Mucosa of gallbladder (tissue), 1 donor: ENCODE data around the gene COX6B2. TPM values are rescaled to one million over a fixed set of nuclear protein-coding genes. Genes with fewer than 3 reads are reported as not detected.
"Not testable (repeated sequence)": the region's sequence is repeated elsewhere in the genome, so short reads cannot be mapped to it uniquely, and the experiment has no call there.

Experiments
- DNase-seq: peaks from one replicate; pipeline ENCODE4 v3.0.0-alpha.2; 2020; ENCODE audit warnings: low spot score
- total RNA-seq: library from RNA; stranded (reverse); gene quantifications from one replicate; pipeline ENCODE4 v1.2.1, GENCODE V29; 2021
- donor health status: DM: no; HTN: no; CAD: no.

COX6B2 gene, protein sequence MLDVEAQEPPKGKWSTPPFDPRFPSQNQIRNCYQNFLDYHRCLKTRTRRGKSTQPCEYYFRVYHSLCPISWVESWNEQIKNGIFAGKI
- not detected for total RNA-seq

GRCh38 chr19:55354698-55355212 is at the start of gene COX6B2:
COX6B2 (minus strand) TSS chr19:55354719; CDS start chr19:55354521, 198 bp downstream.
- DNase-seq: no peak

DNA sequence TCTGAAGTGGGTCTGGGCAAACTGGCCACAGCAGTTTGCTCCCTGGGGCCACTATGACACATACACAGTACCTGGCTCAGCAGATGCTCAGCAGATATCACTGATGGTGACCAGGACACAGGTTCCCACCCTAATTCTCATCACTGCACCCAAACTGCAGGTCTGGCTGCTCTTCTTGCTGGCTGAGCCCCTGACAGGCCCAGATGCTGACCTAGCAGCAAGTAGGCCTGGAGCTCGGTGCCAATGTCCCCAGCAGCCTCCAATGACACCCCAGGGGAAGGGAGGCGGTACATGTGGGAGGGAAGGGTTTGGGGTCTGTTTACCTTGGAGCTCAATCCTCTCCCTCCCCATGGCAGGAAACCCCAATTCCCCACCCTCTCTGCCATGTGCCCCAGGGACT is 48.0 kb upstream of the COX6B2 start:
- DNase-seq: no peak

DNA sequence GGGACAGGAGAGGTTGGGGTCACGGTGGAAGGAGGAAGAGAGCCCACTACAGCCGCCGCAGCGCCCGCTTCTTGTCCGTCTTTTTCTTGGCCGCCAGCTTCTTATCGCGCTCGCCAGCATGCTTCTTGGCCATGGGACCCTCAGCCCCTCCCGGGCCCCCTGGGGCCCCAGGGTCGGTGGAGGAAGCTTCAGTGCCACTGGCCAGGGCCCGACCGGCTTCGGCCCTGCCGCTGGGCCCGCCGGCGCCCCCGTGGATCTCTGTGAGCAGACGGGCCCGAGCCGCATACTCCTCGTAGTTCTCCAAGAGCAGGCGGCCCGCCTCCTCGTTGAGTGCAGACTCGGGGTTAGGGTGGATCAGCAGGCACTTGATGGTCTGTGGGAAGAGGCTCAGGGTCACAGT is 46.9 kb upstream of the COX6B2 start:
- not testable (repeated sequence) for DNase-seq

GRCh38 chr19:55400281-55401087 is 46.0 kb upstream of the COX6B2 start:
- no peak for DNase-seq

- DNase-seq: no peak
Observed at GRCh38 chr19:55398200-55398925, 43.8 kb upstream of the COX6B2 start.

- DNase-seq: no peak
Observed at GRCh38 chr19:55392820-55393761, 38.6 kb upstream of the COX6B2 start.

GRCh38 chr19:55391702-55392615 is 37.4 kb upstream of the COX6B2 start:
- no peak for DNase-seq

GRCh38 chr19:55391191-55391670 is 36.7 kb upstream of the COX6B2 start:
- DNase-seq: no peak

DNA sequence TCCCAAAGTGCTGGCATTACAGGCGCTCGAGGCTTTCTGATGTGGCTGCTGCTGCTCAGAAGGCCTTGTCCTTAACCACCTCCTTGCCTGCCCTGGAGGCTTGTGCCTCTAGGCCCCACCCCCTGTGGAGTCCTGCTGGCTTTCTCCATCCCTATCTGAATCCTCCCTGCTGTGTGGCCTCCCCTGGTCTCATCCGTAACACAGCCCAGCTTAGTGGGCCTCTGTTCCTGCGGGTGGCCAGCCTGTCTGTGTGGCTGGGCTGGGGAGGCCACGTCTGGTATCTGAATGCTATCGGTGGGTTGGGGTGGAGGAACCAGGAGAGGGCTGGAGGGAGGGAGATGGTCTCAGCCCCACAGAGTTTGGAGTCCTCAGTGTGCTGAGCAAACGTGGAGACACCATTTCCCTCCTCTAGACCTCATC is 36.0 kb upstream of the COX6B2 start:
- no peak for DNase-seq

GRCh38 chr19:55389386-55390317 is 35.1 kb upstream of the COX6B2 start:
- DNase-seq: no peak

DNA sequence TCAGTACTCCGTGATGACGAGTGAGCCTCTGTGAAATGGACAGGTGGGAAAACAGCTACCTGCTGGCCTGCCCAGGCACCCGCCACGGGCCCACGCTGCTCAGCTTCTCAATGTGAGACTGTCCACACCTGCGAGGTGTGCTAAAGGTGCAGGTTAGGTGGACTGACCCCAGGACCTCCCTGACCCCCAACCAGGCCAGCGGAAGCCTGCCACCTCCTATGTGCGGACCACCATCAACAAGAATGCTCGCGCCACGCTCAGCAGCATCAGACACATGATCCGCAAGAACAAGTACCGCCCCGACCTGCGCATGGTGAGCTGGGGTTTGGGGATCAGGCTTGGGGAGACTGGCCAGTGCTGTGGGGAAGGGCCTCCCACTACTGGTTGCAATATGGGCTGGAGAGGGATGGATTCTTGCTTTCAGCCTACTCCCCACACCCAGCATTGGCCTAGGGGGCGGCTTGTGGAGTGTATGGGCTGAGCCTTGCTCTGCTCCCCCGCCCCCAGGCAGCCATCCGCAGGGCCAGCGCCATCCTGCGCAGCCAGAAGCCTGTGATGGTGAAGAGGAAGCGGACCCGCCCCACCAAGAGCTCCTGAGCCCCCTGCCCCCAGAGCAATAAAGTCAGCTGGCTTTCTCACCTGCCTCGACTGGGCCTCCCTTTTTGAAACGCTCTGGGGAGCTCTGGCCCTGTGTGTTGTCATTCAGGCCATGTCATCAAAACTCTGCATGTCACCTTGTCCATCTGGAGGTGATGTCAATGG is 33.4 kb upstream of the COX6B2 start:
- no peak for DNase-seq

DNA sequence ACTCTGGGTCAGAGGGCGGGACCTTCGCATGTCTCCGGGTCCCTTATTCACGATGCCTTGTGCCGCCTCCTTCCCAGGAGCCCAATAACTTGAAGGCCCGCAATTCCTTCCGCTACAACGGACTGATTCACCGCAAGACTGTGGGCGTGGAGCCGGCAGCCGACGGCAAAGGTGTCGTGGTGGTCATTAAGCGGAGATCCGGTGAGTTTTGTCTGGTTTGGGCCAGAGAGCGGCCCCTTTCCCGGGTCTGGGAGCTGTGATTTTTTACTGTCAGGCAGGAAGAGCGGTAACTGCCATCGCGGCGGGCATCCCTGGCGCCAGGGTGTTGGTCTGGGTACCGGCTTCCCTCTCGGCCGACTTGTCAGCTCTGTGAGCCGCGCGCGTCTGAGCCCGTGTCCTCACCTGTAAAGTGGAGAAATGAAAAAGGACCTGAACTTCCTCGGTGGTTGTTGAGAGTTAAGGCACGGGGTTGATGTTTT is 32.0 kb upstream of the COX6B2 start:
- DNase-seq: no peak

GRCh38 chr19:55385724-55386492 is 31.4 kb upstream of the COX6B2 start, which contains the start of gene RPL28:
RPL28 (plus strand) TSS chr19:55385932; CDS start chr19:55386358, 426 bp downstream.
- DNase-seq: peak; percentile 99

GRCh38 chr19:55384920-55385723 is 30.6 kb upstream of the COX6B2 start:
- DNase-seq: peak; percentile 98

DNA sequence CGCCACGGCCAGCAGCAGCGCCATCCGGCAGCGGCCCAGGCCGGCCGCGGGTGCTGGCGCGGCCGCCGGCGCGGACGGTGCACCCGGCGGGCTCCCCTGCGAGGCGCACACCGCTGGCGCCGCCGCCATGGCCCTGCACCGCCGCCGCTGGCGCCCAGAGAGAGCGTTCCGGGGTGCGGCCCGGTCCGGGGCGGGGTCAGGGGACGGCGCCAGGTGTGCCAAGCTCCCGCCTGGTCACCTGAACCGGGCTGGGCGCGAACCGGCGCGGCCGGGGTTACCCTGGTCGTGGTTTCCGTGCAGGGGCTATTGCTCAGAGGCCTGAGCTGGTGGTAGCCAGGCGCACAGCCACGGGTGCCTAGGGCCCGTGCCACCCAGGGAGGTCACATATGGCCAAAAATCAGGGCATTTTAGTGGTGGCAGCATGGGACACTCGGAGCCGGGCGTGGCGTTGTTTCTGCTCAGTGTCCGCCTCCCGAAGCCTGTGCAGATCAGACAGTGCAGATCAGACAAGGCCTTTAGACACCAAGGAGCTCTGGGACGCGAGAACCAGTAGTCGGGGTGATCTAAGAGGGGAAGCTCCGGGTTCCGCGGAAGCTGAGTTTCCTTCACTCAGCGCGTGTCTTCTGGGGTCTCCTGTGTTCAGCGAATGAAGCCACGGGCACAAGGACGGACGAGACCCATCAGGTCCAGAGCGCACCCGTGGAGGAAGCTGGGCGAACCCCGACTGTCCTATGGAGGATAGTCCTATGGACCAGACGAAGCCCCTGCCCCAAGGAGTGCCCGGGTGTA is 29.8 kb upstream of the COX6B2 start, which contains the start of gene TMEM238:
Gene TMEM238, minus strand, starts transcription at position 162 of the 789 bp plus-strand sequence. Its CDS starts 33 bp downstream, at position 129.
- peak; percentile 44 for DNase-seq
